Immature natural killer cell (primary cell): ENCODE measurements around the gene CCDC186. TPM values are rescaled to one million over a fixed set of nuclear protein-coding genes. Genes with fewer than 3 reads are reported as not detected.
A peak's percentile ranks its signal among the peaks of the same experiment; 100 is the strongest.

Source experiments
- DNase-seq, 3 donors: peaks; one replicate each; pipeline ENCODE4 v3.0.0; 2022; ENCODE audit warnings: mixed read lengths in 1 of 3
- H3K27ac Mint-ChIP-seq, 6 donors: one replicate each; pipeline ENCODE4 v1.8.0; 2020; ENCODE audit warnings: mixed read lengths in 6 of 6, mild to moderate bottlenecking in 5 of 6, inconsistent platforms in 4 of 6, moderate library complexity in 3 of 6
- H3K27me3 Mint-ChIP-seq, 3 donors: one replicate each; pipeline ENCODE4 v1.8.0; 2020 to 2021; ENCODE audit warnings: low read depth in 3 of 3, mild to moderate bottlenecking in 3 of 3, mixed read lengths in 3 of 3, moderate library complexity in 3 of 3, inconsistent platforms in 1 of 3
- H3K36me3 Mint-ChIP-seq, 3 donors: one replicate each; pipeline ENCODE4 v1.8.0; 2020; ENCODE audit warnings: mixed read lengths in 3 of 3, inconsistent platforms in 2 of 3, mild to moderate bottlenecking in 2 of 3
- H3K4me1 Mint-ChIP-seq, 2 donors: one replicate each; pipeline ENCODE4 v1.8.0; 2020; ENCODE audit warnings: inconsistent platforms in 2 of 2, mild to moderate bottlenecking in 2 of 2, mixed read lengths in 2 of 2, moderate library complexity in 1 of 2
- H3K4me3 Mint-ChIP-seq, 5 donors: one replicate each; pipeline ENCODE4 v1.8.0; 2020; ENCODE audit warnings: mild to moderate bottlenecking in 5 of 5, mixed read lengths in 5 of 5, inconsistent platforms in 3 of 5, moderate library complexity in 3 of 5
- H3K9me3 Mint-ChIP-seq, 6 donors: one replicate each; pipeline ENCODE4 v1.8.0; 2020; ENCODE audit warnings: mild to moderate bottlenecking in 6 of 6, mixed read lengths in 6 of 6, inconsistent platforms in 4 of 6, moderate library complexity in 3 of 6
- polyA plus RNA-seq, 3 donors: library from polyadenylated mRNA; unstranded; fragments of 300-500 nt; fragmentation: Illumina TruSeq; gene quantifications; one replicate each; pipeline ENCODE4 v1.2.3, GENCODE V29; 2021

Gene CCDC186
- polyA plus RNA-seq, 3 donors from 2014 or later = 18.2 to 24.3 (median 20.0) TPM

- no peaks in the 10 kb centered on the region for H3K4me1 Mint-ChIP-seq
- peaks cover 0 to 4% (median 3%) of the 10 kb centered on the region in 3 donors for H3K27me3 Mint-ChIP-seq
- no peaks in the 10 kb centered on the region for H3K9me3 Mint-ChIP-seq
- no peaks in the 10 kb centered on the region for H3K36me3 Mint-ChIP-seq
- DNase-seq = no peak
- no peak overlapping the region for H3K27ac Mint-ChIP-seq
- no peak overlapping the region for H3K4me3 Mint-ChIP-seq
These were observed 86.7 kb downstream of the CCDC186 start for GRCh38 chr10:114087255-114087654.

GRCh38 chr10:114084215-114084614 is 89.8 kb downstream of the CCDC186 start:
- no peaks in the 10 kb centered on the region for H3K36me3 Mint-ChIP-seq
- no peak overlapping the region for H3K4me3 Mint-ChIP-seq
- peaks cover 0 to 4% of the 10 kb centered on the region in 2 donors for H3K4me1 Mint-ChIP-seq
- H3K27ac Mint-ChIP-seq = no peak overlapping the region
- peaks cover 0 to 2% (median 0%) of the 10 kb centered on the region in 3 donors for H3K27me3 Mint-ChIP-seq
- no peak for DNase-seq
- H3K9me3 Mint-ChIP-seq = no peaks in the 10 kb centered on the region

- Mint-ChIP-seq H3K36me3 (no peaks in the 10 kb centered on the region), H3K9me3 (no peaks in the 10 kb centered on the region), H3K4me1 (peaks cover 9 to 12% of the 10 kb centered on the region in 2 donors), H3K27me3 (peaks cover 0 to 2% (median 0%) of the 10 kb centered on the region in 3 donors), H3K27ac (no peak overlapping the region), H3K4me3 (no peak overlapping the region)
- no peak for DNase-seq
These were observed 91.0 kb downstream of the CCDC186 start for GRCh38 chr10:114083040-114083439.

GRCh38 chr10:114081911-114082583 is 92.0 kb downstream of the CCDC186 start:
- Mint-ChIP-seq H3K27me3 (peaks cover 0 to 2% (median 0%) of the 10 kb centered on the region in 3 donors), H3K9me3 (no peaks in the 10 kb centered on the region), H3K4me3 (no peak overlapping the region), H3K4me1 (peaks cover 19 to 21% of the 10 kb centered on the region in 2 donors), H3K27ac (no peak overlapping the region), H3K36me3 (no peaks in the 10 kb centered on the region)
- no peak for DNase-seq

- peaks cover 23 to 28% of the 10 kb centered on the region in 2 donors for H3K4me1 Mint-ChIP-seq
- no peaks in the 10 kb centered on the region for H3K9me3 Mint-ChIP-seq
- H3K4me3 Mint-ChIP-seq = no peak overlapping the region
- DNase-seq = no peak
- peaks cover 0 to 3% (median 0%) of the 10 kb centered on the region in 3 donors for H3K27me3 Mint-ChIP-seq
- no peaks in the 10 kb centered on the region for H3K36me3 Mint-ChIP-seq
- no peak overlapping the region for H3K27ac Mint-ChIP-seq
These were observed 94.6 kb downstream of the CCDC186 start for GRCh38 chr10:114079421-114079820.

GRCh38 chr10:114078346-114078745 is 95.7 kb downstream of the CCDC186 start:
- Mint-ChIP-seq H3K36me3 (no peaks in the 10 kb centered on the region), H3K4me1 (peaks cover 32 to 38% of the 10 kb centered on the region in 2 donors), H3K4me3 (peak overlapping the region in 4 of 5 donors; percentile 30 to 60 (median 49)), H3K27ac (peak overlapping the region in 5 of 6 donors; percentile 11 to 75 (median 66)), H3K9me3 (no peaks in the 10 kb centered on the region), H3K27me3 (peaks cover 0 to 3% (median 0%) of the 10 kb centered on the region in 3 donors)
- DNase-seq = no peak

- H3K4me1 Mint-ChIP-seq = peaks cover 36 to 43% of the 10 kb centered on the region in 2 donors
- DNase-seq = peak in 1 of 3 donors; percentile 16
- peak overlapping the region in 4 of 6 donors; percentile 66 to 75 (median 72) for H3K27ac Mint-ChIP-seq
- no peaks in the 10 kb centered on the region for H3K36me3 Mint-ChIP-seq
- H3K9me3 Mint-ChIP-seq = no peaks in the 10 kb centered on the region
- peaks cover 0 to 1% (median 0%) of the 10 kb centered on the region in 3 donors for H3K27me3 Mint-ChIP-seq
- peak overlapping the region; percentile 28 to 57 (median 41) for H3K4me3 Mint-ChIP-seq
These were observed 96.2 kb downstream of the CCDC186 start for GRCh38 chr10:114077815-114078219.

GRCh38 chr10:114077347-114077746 is 96.7 kb downstream of the CCDC186 start:
- Mint-ChIP-seq H3K27me3 (peaks cover 0 to 1% (median 0%) of the 10 kb centered on the region in 3 donors), H3K4me3 (peak overlapping the region in 4 of 5 donors; percentile 21 to 57 (median 42)), H3K4me1 (peaks cover 40 to 45% of the 10 kb centered on the region in 2 donors), H3K36me3 (no peaks in the 10 kb centered on the region), H3K9me3 (no peaks in the 10 kb centered on the region), H3K27ac (peak overlapping the region in 4 of 6 donors; percentile 22 to 73 (median 50))
- no peak for DNase-seq

GRCh38 chr10:114075093-114075492 is 98.9 kb downstream of the CCDC186 start:
- H3K4me1 Mint-ChIP-seq = peaks cover 49 to 50% of the 10 kb centered on the region in 2 donors
- no peak for DNase-seq
- no peaks in the 10 kb centered on the region for H3K9me3 Mint-ChIP-seq
- H3K27ac Mint-ChIP-seq = no peak overlapping the region
- H3K4me3 Mint-ChIP-seq = peak overlapping the region in 1 of 5 donors; percentile 29
- peaks cover 0 to 1% (median 0%) of the 10 kb centered on the region in 3 donors for H3K27me3 Mint-ChIP-seq
- H3K36me3 Mint-ChIP-seq = no peaks in the 10 kb centered on the region

GRCh38 chr10:114073395-114074186 is 100.4 kb downstream of the CCDC186 start:
- peak; percentile 18 to 48 (median 20) for DNase-seq
- Mint-ChIP-seq H3K36me3 (no peaks in the 10 kb centered on the region), H3K27ac (peak overlapping the region in 5 of 6 donors; percentile 36 to 80 (median 73)), H3K9me3 (no peaks in the 10 kb centered on the region), H3K4me1 (peaks cover 44 to 45% of the 10 kb centered on the region in 2 donors), H3K4me3 (peak overlapping the region; percentile 26 to 81 (median 76)), H3K27me3 (peaks cover 0 to 1% (median 0%) of the 10 kb centered on the region in 3 donors)

- peaks cover 25 to 26% of the 10 kb centered on the region in 2 donors for H3K4me1 Mint-ChIP-seq
- peak overlapping the region in 3 of 6 donors; percentile 10 to 41 (median 20) for H3K27ac Mint-ChIP-seq
- H3K27me3 Mint-ChIP-seq = peaks cover 0 to 2% (median 0%) of the 10 kb centered on the region in 3 donors
- no peak overlapping the region for H3K4me3 Mint-ChIP-seq
- no peaks in the 10 kb centered on the region for H3K36me3 Mint-ChIP-seq
- no peaks in the 10 kb centered on the region for H3K9me3 Mint-ChIP-seq
- DNase-seq = no peak
These were observed 102.8 kb downstream of the CCDC186 start for GRCh38 chr10:114071178-114071577.
